Measurements from ENCODE around the gene EN1. TPM values are rescaled to one million over a fixed set of nuclear protein-coding genes. Genes with fewer than 3 reads are reported as not detected.

EN1 gene
- total RNA-seq, 3 donors from 2014 or later (not counting 1 experiment from before 2014, with no cell fraction given) = not detected

DNA sequence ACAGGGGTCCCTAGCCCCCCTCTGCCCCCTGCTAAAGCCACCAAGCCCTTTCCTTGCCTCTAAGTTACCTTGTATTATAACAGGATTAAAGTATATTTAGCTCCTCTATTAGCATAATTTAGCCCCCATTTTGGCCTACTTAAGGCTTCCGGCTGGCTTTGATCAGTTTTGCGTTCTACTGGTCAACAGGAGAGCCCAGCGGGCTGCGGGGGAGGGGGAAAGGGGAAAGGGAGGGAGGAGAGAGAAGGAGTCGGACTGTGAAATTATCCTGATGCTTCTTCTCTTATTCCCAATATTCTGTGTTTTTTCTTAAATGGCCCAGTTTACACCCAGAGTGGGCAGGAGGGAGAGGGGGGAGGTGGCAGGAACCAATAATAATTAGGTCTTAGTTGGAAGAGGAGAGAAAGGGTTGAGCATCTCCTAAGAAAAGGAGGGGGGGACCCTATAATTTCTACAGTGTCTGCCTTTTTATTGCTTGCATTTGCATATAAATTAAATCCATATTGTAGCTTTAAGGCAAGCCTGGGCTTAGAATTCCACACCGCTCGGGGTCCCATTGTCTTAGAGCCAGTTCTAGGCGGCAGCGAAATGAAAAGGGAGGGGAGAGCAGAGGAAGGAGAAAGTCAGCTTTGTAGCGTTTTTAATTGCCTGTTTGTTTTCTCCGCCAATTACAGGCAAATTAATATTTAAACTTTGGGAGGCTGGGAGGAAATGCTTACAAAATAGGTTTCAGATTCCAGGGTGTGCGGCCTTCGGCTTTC is 39.6 kb downstream of the EN1 start:
- ATAC-seq (no peak), DNase-seq (no peak)
- Mint-ChIP-seq H3K9me3 (no peaks in the 10 kb centered on the region), H3K4me3 (no peak overlapping the region), H3K27me3 (ENCODE audit: low read depth in 2 of 2) (peaks cover 28 to 59% of the 10 kb centered on the region in 2 donors), H3K27ac (no peak overlapping the region), H3K4me1 (no peaks in the 10 kb centered on the region), H3K36me3 (no peaks in the 10 kb centered on the region)
- TF ChIP-seq, protein P1, sequence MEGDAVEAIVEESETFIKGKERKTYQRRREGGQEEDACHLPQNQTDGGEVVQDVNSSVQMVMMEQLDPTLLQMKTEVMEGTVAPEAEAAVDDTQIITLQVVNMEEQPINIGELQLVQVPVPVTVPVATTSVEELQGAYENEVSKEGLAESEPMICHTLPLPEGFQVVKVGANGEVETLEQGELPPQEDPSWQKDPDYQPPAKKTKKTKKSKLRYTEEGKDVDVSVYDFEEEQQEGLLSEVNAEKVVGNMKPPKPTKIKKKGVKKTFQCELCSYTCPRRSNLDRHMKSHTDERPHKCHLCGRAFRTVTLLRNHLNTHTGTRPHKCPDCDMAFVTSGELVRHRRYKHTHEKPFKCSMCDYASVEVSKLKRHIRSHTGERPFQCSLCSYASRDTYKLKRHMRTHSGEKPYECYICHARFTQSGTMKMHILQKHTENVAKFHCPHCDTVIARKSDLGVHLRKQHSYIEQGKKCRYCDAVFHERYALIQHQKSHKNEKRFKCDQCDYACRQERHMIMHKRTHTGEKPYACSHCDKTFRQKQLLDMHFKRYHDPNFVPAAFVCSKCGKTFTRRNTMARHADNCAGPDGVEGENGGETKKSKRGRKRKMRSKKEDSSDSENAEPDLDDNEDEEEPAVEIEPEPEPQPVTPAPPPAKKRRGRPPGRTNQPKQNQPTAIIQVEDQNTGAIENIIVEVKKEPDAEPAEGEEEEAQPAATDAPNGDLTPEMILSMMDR (IDR thresholded peaks at IDR 0.05) = no peak
- no peaks in the 10 kb centered on the region for H3K9me3 ChIP-seq (ENCODE audit: control insufficient read depth, insufficient read depth, low read length)
- H3K36me3 ChIP-seq (ENCODE audit: control insufficient read depth, insufficient read depth, low read length) = no peaks in the 10 kb centered on the region
- no peaks in the 10 kb centered on the region for H3K4me1 ChIP-seq (ENCODE audit: control insufficient read depth, insufficient read depth, low read length)
- 32% methylated on average over 12 of the region's 13 CpGs for WGBS (ENCODE audit: insufficient coverage)
- no peak overlapping the region for H3K27ac ChIP-seq (ENCODE audit: low read length)
- intact Hi-C loops (cut with micrococcal nuclease) = no loop called here
- H3K27me3 ChIP-seq (ENCODE audit: control insufficient read depth, insufficient read depth, low read length) = peaks cover 12% of the 10 kb centered on the region
- no peak overlapping the region for H3K4me3 ChIP-seq (ENCODE audit: low read length)

DNA sequence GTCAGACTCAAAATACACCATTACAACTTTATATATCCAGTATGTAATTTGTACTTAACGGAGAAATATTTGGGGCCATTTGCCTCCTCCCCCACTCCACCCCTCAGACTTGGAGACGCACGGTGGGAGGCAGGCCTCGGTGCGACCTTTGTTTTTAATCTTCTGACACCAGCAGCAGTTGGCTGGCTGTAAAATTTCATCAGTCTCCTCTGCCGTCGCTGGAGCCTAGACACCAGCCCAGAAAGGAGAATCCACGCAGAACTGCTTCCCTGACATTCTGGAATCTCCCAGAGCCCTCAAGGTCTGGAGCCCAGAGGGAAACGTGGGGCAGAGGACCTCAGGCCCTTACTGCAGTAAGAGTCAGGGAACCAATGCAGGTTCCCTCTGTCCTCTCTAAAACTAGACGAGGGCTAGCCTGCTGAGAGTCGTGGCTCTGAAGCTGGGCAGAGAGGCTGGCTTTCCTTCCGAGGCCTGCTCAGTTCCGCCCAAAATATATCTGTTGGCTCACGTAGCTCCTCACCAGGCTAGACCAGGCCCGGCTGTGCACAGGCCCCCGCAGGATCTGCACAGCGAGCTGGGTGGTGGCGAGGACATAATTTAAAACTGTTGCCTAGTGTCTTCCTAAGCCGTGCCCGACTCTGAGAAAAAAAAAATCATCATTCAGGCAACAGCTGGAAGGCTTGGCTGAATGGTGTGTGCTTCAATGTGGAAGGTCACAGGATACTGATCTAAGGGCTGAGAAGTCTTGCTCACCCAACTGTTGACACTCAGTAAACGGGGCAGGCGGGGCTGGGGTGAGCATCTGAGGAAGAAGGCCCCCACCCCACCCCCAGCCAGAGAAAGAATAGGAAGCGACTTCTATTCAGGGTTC is 40.4 kb downstream of the EN1 start:
- H3K36me3 ChIP-seq (ENCODE audit: control insufficient read depth, insufficient read depth, low read length) = no peaks in the 10 kb centered on the region
- no peak for DNase-seq
- no peak overlapping the region for H3K4me3 Mint-ChIP-seq
- no peak overlapping the region for H3K27ac ChIP-seq (ENCODE audit: low read length)
- ATAC-seq = no peak
- WGBS (ENCODE audit: insufficient coverage) = 45% methylated on average over 22 of the region's 23 CpGs
- H3K9me3 ChIP-seq (ENCODE audit: control insufficient read depth, insufficient read depth, low read length) = no peaks in the 10 kb centered on the region
- TF ChIP-seq, protein P1 (IDR thresholded peaks at IDR 0.05) = no peak
- H3K4me1 ChIP-seq (ENCODE audit: control insufficient read depth, insufficient read depth, low read length) = no peaks in the 10 kb centered on the region
- H3K4me3 ChIP-seq (ENCODE audit: low read length) = no peak overlapping the region
- H3K27me3 ChIP-seq (ENCODE audit: control insufficient read depth, insufficient read depth, low read length) = peaks cover 12% of the 10 kb centered on the region
- H3K27ac Mint-ChIP-seq = no peak overlapping the region
- H3K4me1 Mint-ChIP-seq = no peaks in the 10 kb centered on the region
- no peaks in the 10 kb centered on the region for H3K9me3 Mint-ChIP-seq
- H3K36me3 Mint-ChIP-seq = no peaks in the 10 kb centered on the region
- intact Hi-C loops (cut with micrococcal nuclease) = no loop called here
- peaks cover 25 to 50% of the 10 kb centered on the region in 2 donors for H3K27me3 Mint-ChIP-seq (ENCODE audit: low read depth in 2 of 2)

DNA sequence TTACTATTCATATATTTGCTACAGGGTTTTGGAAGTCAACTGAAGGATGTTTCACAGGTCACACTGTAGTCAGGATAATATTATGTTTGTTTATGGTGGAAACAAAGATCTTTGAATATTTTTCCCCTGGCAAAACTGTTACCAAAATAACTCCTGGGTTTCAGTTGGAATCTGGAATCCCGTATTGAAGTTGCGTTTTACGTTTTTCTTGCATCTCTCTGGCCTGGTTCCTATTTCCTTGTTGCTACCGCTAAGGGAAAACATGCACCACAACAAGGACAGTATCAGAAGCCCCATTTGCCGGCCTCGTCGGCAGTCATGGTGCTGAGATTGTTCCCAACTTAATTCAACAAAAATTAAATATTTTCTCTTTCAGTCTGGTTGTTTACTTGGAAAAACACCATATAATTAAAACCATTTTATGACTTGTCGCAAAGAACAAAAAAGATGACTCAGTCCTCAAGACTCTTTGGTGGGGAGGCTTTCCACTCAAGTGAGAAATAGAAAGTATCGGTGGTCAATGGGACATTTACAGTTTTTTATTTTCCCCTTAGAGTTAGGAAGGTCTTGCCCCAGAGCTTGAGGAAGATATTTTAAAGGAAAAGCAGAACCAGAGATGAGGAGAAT is 42.3 kb downstream of the EN1 start:
- Mint-ChIP-seq H3K27me3 (ENCODE audit: low read depth in 2 of 2) (peaks cover 23 to 39% of the 10 kb centered on the region in 2 donors), H3K9me3 (no peaks in the 10 kb centered on the region), H3K4me1 (no peaks in the 10 kb centered on the region), H3K36me3 (no peaks in the 10 kb centered on the region), H3K4me3 (no peak overlapping the region), H3K27ac (no peak overlapping the region)
- no peaks in the 10 kb centered on the region for H3K36me3 ChIP-seq (ENCODE audit: control insufficient read depth, insufficient read depth, low read length)
- TF ChIP-seq, protein P1 (IDR thresholded peaks at IDR 0.05) = no peak
- no peak overlapping the region for H3K4me3 ChIP-seq (ENCODE audit: low read length)
- no peak overlapping the region for H3K27ac ChIP-seq (ENCODE audit: low read length)
- H3K4me1 ChIP-seq (ENCODE audit: control insufficient read depth, insufficient read depth, low read length) = no peaks in the 10 kb centered on the region
- peaks cover 12% of the 10 kb centered on the region for H3K27me3 ChIP-seq (ENCODE audit: control insufficient read depth, insufficient read depth, low read length)
- WGBS (ENCODE audit: insufficient coverage) = 90% methylated on average over 8 of the region's 9 CpGs
- intact Hi-C loops (cut with micrococcal nuclease) = no loop called here
- ATAC-seq (no peak), DNase-seq (no peak)
- H3K9me3 ChIP-seq (ENCODE audit: control insufficient read depth, insufficient read depth, low read length) = no peaks in the 10 kb centered on the region
